ENCODE data around the gene KIRREL1.

The KIRREL1 gene

DNA sequence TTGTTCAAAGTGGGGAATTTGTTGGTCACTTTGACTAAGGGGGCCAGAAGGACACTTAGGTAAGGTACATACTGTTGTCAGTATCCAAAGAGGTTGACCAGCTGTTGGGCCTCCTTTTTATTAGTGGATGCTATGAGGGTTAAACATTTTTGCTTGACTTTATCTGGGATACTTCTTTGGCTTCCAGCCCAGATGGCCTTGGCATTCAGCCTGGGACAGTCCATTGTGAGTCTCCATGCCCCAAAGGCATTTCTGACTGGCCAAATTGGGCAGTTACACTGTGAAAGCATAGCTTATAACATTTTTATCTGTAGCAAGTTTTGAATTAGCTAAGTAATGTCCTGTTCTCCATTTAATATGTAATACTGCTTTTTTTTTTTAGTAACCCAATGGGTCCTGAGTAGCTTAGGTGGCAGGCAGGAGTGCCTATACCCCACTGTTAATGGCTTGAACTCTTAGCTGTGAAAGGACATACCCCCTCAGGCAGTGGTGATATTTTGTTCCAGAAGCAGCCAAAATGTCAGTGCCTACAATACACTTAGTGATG lies 151.8 kb downstream of the KIRREL1 start:
- H4K20me1 ChIP-seq (ENCODE audit: insufficient read depth, low read length): no peaks in the 10 kb centered on the region
- H3K9ac ChIP-seq (ENCODE audit: low read length): no peak overlapping the region
- H3F3A ChIP-seq (ENCODE audit: insufficient read depth, low read length): no peaks in the 10 kb centered on the region
- H3K27ac ChIP-seq (ENCODE audit: low read depth, low read length, poor library complexity, severe bottlenecking): no peak overlapping the region
- H3K4me2 ChIP-seq (ENCODE audit: low read length): no peak overlapping the region
- H3K9me3 ChIP-seq (ENCODE audit: low read length): no peaks in the 10 kb centered on the region
- no peak overlapping the region for H2AFZ ChIP-seq (ENCODE audit: low read length)
- no peak overlapping the region for H3K4me3 ChIP-seq (ENCODE audit: low read depth, low read length, poor library complexity, severe bottlenecking)
- H3K36me3 ChIP-seq (ENCODE audit: insufficient read depth, low read length): no peaks in the 10 kb centered on the region; the same call in 1 of the 2 replicates
- TF ChIP-seq EZH2 (IDR thresholded peaks at IDR 0.05; ENCODE audit: borderline replicate concordance, low read length): no peak
- TF ChIP-seq, protein P1, sequence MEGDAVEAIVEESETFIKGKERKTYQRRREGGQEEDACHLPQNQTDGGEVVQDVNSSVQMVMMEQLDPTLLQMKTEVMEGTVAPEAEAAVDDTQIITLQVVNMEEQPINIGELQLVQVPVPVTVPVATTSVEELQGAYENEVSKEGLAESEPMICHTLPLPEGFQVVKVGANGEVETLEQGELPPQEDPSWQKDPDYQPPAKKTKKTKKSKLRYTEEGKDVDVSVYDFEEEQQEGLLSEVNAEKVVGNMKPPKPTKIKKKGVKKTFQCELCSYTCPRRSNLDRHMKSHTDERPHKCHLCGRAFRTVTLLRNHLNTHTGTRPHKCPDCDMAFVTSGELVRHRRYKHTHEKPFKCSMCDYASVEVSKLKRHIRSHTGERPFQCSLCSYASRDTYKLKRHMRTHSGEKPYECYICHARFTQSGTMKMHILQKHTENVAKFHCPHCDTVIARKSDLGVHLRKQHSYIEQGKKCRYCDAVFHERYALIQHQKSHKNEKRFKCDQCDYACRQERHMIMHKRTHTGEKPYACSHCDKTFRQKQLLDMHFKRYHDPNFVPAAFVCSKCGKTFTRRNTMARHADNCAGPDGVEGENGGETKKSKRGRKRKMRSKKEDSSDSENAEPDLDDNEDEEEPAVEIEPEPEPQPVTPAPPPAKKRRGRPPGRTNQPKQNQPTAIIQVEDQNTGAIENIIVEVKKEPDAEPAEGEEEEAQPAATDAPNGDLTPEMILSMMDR (IDR thresholded peaks at IDR 0.05; ENCODE audit: low read length): no peak
- no peaks in the 10 kb centered on the region for H3K9me2 ChIP-seq (ENCODE audit: low read depth, low read length)
- H3K4me1 ChIP-seq (ENCODE audit: insufficient read depth, low read length, severe bottlenecking): peaks cover 11% of the 10 kb centered on the region
- H3K79me2 ChIP-seq (ENCODE audit: insufficient read depth, low read length): no peaks in the 10 kb centered on the region
- no peaks in the 10 kb centered on the region for H3K27me3 ChIP-seq (ENCODE audit: insufficient read depth, low read length)

DNA sequence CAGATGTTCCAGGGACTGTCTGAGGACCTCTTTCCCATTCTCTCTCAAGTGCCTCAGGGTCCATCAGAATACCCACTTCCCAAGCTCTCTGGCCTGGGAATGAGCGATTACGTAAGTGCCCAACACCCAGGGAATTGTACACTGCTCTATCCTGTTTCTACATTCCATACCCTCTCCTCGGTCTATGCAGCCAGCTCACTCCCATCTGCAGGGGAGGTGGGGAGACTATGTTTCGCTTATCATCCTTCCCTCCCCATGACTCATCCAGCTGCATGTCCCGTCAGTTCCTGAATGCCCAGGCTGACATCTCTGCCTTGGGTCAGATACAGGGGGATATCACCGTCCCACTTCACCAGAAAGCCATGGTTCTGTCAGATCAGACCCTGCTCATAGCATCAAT lies 152.7 kb downstream of the KIRREL1 start:
- no peak overlapping the region for H3K9ac ChIP-seq (ENCODE audit: low read length)
- TF ChIP-seq EZH2 (IDR thresholded peaks at IDR 0.05; ENCODE audit: borderline replicate concordance, low read length): no peak
- TF ChIP-seq, protein P1 (IDR thresholded peaks at IDR 0.05; ENCODE audit: low read length): no peak
- H2AFZ ChIP-seq (ENCODE audit: low read length): no peak overlapping the region
- peaks cover 15% of the 10 kb centered on the region for H3K4me1 ChIP-seq (ENCODE audit: insufficient read depth, low read length, severe bottlenecking)
- H4K20me1 ChIP-seq (ENCODE audit: insufficient read depth, low read length): no peaks in the 10 kb centered on the region
- no peaks in the 10 kb centered on the region for H3K9me2 ChIP-seq (ENCODE audit: low read depth, low read length)
- no peaks in the 10 kb centered on the region for H3F3A ChIP-seq (ENCODE audit: insufficient read depth, low read length)
- no peaks in the 10 kb centered on the region; the same call in 1 of the 2 replicates for H3K36me3 ChIP-seq (ENCODE audit: insufficient read depth, low read length)
- no peak overlapping the region for H3K27ac ChIP-seq (ENCODE audit: low read depth, low read length, poor library complexity, severe bottlenecking)
- H3K79me2 ChIP-seq (ENCODE audit: insufficient read depth, low read length): no peaks in the 10 kb centered on the region
- H3K4me3 ChIP-seq (ENCODE audit: low read depth, low read length, poor library complexity, severe bottlenecking): no peak overlapping the region
- H3K27me3 ChIP-seq (ENCODE audit: insufficient read depth, low read length): no peaks in the 10 kb centered on the region
- H3K4me2 ChIP-seq (ENCODE audit: low read length): no peak overlapping the region
- no peaks in the 10 kb centered on the region for H3K9me3 ChIP-seq (ENCODE audit: low read length)

DNA sequence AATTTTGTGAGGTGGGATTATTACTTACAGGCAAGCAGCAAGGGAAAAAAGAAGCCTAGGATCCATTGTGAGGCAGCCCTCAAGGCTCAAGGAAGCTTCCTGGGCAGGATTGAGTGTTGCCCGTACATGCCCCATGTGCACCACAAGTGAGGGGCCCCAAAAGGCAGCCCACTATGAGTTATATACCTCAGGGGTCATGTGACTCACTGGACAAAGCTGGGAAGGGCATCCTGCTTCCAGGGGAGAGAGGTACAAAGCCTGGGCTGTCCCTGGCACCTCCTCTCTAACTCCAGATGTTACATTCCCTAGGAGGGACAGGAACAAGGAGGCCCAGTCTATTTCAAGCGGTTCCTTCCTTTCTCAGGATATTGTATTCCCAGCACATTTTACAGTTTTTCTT lies 153.3 kb downstream of the KIRREL1 start:
- H2AFZ ChIP-seq (ENCODE audit: low read length): no peak overlapping the region
- no peaks in the 10 kb centered on the region for H3F3A ChIP-seq (ENCODE audit: insufficient read depth, low read length)
- peaks cover 15% of the 10 kb centered on the region for H3K4me1 ChIP-seq (ENCODE audit: insufficient read depth, low read length, severe bottlenecking)
- H3K9me3 ChIP-seq (ENCODE audit: low read length): no peaks in the 10 kb centered on the region
- H3K27me3 ChIP-seq (ENCODE audit: insufficient read depth, low read length): no peaks in the 10 kb centered on the region
- H3K9me2 ChIP-seq (ENCODE audit: low read depth, low read length): no peaks in the 10 kb centered on the region
- H3K79me2 ChIP-seq (ENCODE audit: insufficient read depth, low read length): no peaks in the 10 kb centered on the region
- TF ChIP-seq, protein P1 (IDR thresholded peaks at IDR 0.05; ENCODE audit: low read length): no peak
- TF ChIP-seq EZH2 (IDR thresholded peaks at IDR 0.05; ENCODE audit: borderline replicate concordance, low read length): no peak
- no peak overlapping the region for H3K27ac ChIP-seq (ENCODE audit: low read depth, low read length, poor library complexity, severe bottlenecking)
- H3K4me3 ChIP-seq (ENCODE audit: low read depth, low read length, poor library complexity, severe bottlenecking): no peak overlapping the region
- H3K4me2 ChIP-seq (ENCODE audit: low read length): no peak overlapping the region
- no peaks in the 10 kb centered on the region for H4K20me1 ChIP-seq (ENCODE audit: insufficient read depth, low read length)
- no peaks in the 10 kb centered on the region; the same call in 1 of the 2 replicates for H3K36me3 ChIP-seq (ENCODE audit: insufficient read depth, low read length)
- H3K9ac ChIP-seq (ENCODE audit: low read length): no peak overlapping the region
